H4 (cell line): ENCODE data around the gene CNPY1. TPM values are rescaled to one million over a fixed set of nuclear protein-coding genes. Genes with fewer than 3 reads are reported as not detected.

Experiments used
- DNase-seq: peaks from one replicate; pipeline ENCODE4 v3.0.0-alpha.2; 2015; ENCODE audit warnings: low spot score
- total RNA-seq: library from RNA; depleted of rRNA; stranded (reverse); fragments of >200 nt; shearing (Covaris generic); gene quantifications from 2 replicates; pipeline ENCODE4 v1.2.3, GENCODE V29; 2014

CNPY1 gene
- total RNA-seq, 1 experiment from 2014 or later, result 0.08 TPM

- no peak for DNase-seq
Observed at GRCh38 chr7:155511702-155511996, 34.7 kb downstream of the CNPY1 start.

- DNase-seq, result no peak
Observed at GRCh38 chr7:155510975-155511701, 35.2 kb downstream of the CNPY1 start.

- no peak for DNase-seq
Observed at GRCh38 chr7:155509725-155510551, 36.4 kb downstream of the CNPY1 start.

- DNase-seq, result no peak
Observed at GRCh38 chr7:155509359-155509724, 37.0 kb downstream of the CNPY1 start.

- DNase-seq, result no peak
Observed at GRCh38 chr7:155508376-155509358, 37.7 kb downstream of the CNPY1 start.

- DNase-seq, result no peak
Observed at GRCh38 chr7:155507576-155507975, 38.8 kb downstream of the CNPY1 start.

- DNase-seq, result peak; percentile 59
Observed at GRCh38 chr7:155506854-155507337, 39.5 kb downstream of the CNPY1 start.

- no peak for DNase-seq
Observed at GRCh38 chr7:155505422-155505793, 41.0 kb downstream of the CNPY1 start.

GRCh38 chr7:155497149-155497901 lies 49.0 kb downstream of the CNPY1 start:
- DNase-seq, result no peak

- DNase-seq, result no peak
Observed at GRCh38 chr7:155496267-155497005, 49.9 kb downstream of the CNPY1 start.

GRCh38 chr7:155495440-155496248 lies 50.7 kb downstream of the CNPY1 start:
- no peak for DNase-seq

- no peak for DNase-seq
Observed at GRCh38 chr7:155494551-155494950, 51.8 kb downstream of the CNPY1 start.

- no peak for DNase-seq
Observed at GRCh38 chr7:155493744-155494538, 52.4 kb downstream of the CNPY1 start.

- DNase-seq, result no peak
Observed at GRCh38 chr7:155491812-155492211, 54.5 kb downstream of the CNPY1 start.

GRCh38 chr7:155490697-155491628 lies 55.4 kb downstream of the CNPY1 start:
- DNase-seq, result no peak

- DNase-seq, result no peak
Observed at GRCh38 chr7:155489862-155490696, 56.3 kb downstream of the CNPY1 start.
